Esophagus muscularis mucosa (tissue), 3 donors: ENCODE measurements around the gene ASTN2.

Source experiments
- CTCF ChIP-seq, 3 experiments: fragments of 200-600 bp in 2 of 3; fragments of 450-650 bp in 1 of 3; sonication (generic) in 2 of 3; IDR thresholded peaks; one replicate each; pipeline ENCODE4 v1.5.1; 2017 to 2019; ENCODE audit warnings: antibody characterized with exemption in 3 of 3, mild to moderate bottlenecking in 2 of 3, moderate library complexity in 1 of 3
- POLR2A ChIP-seq: fragments of 450-650 bp; IDR thresholded peaks from one replicate; pipeline ENCODE4 v1.6.1; 2017; ENCODE audit warnings: antibody characterized with exemption, moderate library complexity, mild to moderate bottlenecking, low read depth
- POLR2AphosphoS5 ChIP-seq, 2 donors: sonication (generic); formaldehyde crosslinking; IDR thresholded peaks; one replicate each; pipeline ENCODE4 v1.6.1; 2017; ENCODE audit warnings: antibody characterized with exemption in 2 of 2

- TF ChIP-seq CTCF (IDR thresholded peaks at IDR 0.05) (no peak), POLR2AphosphoS5 (IDR thresholded peaks at IDR 0.05) (no peak), POLR2A (no peak)
These were observed 422.0 kb downstream of the ASTN2 start for GRCh38 chr9:116992865-116993264.
